ENCODE data around the gene CD59.

Gene CD59

DNA sequence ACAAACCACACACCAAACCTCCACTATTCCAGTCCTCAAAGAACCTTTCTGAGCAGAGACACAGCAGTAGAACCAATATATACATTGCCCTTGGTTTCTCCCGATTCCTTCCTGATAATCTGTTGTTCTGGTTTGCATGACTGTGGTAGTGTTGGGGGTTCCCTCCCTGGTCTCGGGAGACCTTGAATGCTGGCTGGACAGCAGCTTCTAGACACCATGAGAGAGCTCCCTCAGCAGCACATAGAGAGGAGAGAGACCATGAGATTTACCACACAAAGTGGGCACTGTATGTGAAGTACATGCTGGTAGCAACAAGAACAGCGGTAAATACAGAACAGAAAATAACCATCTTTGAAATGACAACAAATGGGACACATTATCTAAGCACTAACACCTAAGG lies 38.2 kb downstream of the CD59 start:
- 100% methylated on average over 2 of the region's 3 CpGs for WGBS (ENCODE audit: insufficient coverage)
- DNase-seq, result no peak
- Histone ChIP-seq H3K4me3 (ENCODE audit: control insufficient read depth in 1 of 7, extremely low read depth in 1 of 7, insufficient read depth in 4 of 7, low read depth in 2 of 7, low read length in 6 of 7) (no peak overlapping the region), H3K36me3 (ENCODE audit: control insufficient read depth in 4 of 4, insufficient read depth in 4 of 4, low read length in 3 of 4) (no peaks in the 10 kb centered on the region), H3K9me3 (ENCODE audit: control extremely low read depth in 1 of 5, control insufficient read depth in 4 of 5, insufficient read depth in 2 of 5, low read depth in 1 of 5, low read length in 4 of 5) (no peaks in the 10 kb centered on the region), H3K27ac (ENCODE audit: insufficient read depth in 1 of 2, low read depth in 1 of 2, low read length in 2 of 2, poor library complexity in 1 of 2, severe bottlenecking in 2 of 2) (no peak overlapping the region), H3K4me1 (ENCODE audit: control extremely low read depth in 1 of 4, control insufficient read depth in 4 of 4, insufficient read depth in 4 of 4, low read length in 3 of 4) (peaks cover 10 to 29% (median 23%) of the 10 kb centered on the region in 4 experiments), H3K27me3 (replicated peaks in 2 of 5; ENCODE audit: control insufficient read depth in 4 of 5, insufficient read depth in 5 of 5, low read length in 4 of 5) (peaks cover 0 to 5% (median 3%) of the 10 kb centered on the region in 5 experiments)
- CTCF ChIA-PET, result interaction anchor here (0.6 to 1.2 kb wide), 2 partner anchors 45 to 70 kb away, joined by 3 read pairs; no protein-coding TSS in a partner anchor
- POLR2A ChIA-PET, result interaction anchor here (0.8 kb wide), 1 partner anchor 1787 kb away, joined by 4 read pairs; no protein-coding TSS in a partner anchor

DNA sequence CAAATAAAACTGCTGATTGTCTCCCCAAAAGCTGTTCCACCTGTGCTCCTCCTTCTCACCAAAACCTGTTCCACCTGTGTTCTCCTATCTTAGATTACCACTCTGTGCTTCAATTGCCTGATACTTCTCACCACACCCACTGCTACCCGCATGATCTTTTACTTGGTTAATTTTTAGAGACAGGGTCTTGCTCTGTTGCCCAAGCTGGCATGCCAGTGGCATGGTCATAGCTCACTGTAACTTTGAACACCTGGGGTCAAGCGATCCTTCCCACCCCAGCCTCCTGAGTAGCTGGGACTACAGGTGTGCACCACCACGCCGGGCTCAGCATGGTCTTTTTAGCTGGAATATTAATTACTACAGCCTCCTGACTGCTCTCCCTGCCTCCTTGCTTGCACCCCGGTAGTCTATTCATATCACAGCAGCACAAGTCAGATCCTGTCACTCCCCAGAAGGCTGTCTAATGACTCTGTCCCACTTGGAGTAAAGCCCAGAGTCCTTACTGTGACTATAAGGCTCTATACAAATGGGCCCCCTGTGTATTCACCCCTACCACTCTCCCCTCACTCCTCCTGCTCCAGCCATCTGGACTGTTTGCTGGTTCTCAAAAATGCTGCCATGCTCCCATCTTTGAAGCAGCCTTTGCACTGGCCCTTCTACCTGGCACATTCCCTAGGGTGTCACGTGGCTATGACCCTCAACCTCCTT lies 39.1 kb downstream of the CD59 start:
- ChIA-PET POLR2A (no interaction called here), CTCF (interaction anchor here (1.2 kb wide), 1 partner anchor 45 kb away, joined by 3 read pairs; no protein-coding TSS in a partner anchor)
- no peak overlapping the region for H3K4me3 ChIP-seq (ENCODE audit: control insufficient read depth in 1 of 7, extremely low read depth in 1 of 7, insufficient read depth in 4 of 7, low read depth in 2 of 7, low read length in 6 of 7)
- peaks cover 0 to 5% (median 3%) of the 10 kb centered on the region in 5 experiments for H3K27me3 ChIP-seq (replicated peaks in 2 of 5; ENCODE audit: control insufficient read depth in 4 of 5, insufficient read depth in 5 of 5, low read length in 4 of 5)
- H3K36me3 ChIP-seq (ENCODE audit: control insufficient read depth in 4 of 4, insufficient read depth in 4 of 4, low read length in 3 of 4), result no peaks in the 10 kb centered on the region
- no peak for DNase-seq
- WGBS (ENCODE audit: insufficient coverage), result 100% methylated on average over 3 of the region's 6 CpGs
- H3K4me1 ChIP-seq (ENCODE audit: control extremely low read depth in 1 of 4, control insufficient read depth in 4 of 4, insufficient read depth in 4 of 4, low read length in 3 of 4), result peaks cover 7 to 22% (median 19%) of the 10 kb centered on the region in 4 experiments
- no peak overlapping the region for H3K27ac ChIP-seq (ENCODE audit: insufficient read depth in 1 of 2, low read depth in 1 of 2, low read length in 2 of 2, poor library complexity in 1 of 2, severe bottlenecking in 2 of 2)
- no peaks in the 10 kb centered on the region for H3K9me3 ChIP-seq (ENCODE audit: control extremely low read depth in 1 of 5, control insufficient read depth in 4 of 5, insufficient read depth in 2 of 5, low read depth in 1 of 5, low read length in 4 of 5)

DNA sequence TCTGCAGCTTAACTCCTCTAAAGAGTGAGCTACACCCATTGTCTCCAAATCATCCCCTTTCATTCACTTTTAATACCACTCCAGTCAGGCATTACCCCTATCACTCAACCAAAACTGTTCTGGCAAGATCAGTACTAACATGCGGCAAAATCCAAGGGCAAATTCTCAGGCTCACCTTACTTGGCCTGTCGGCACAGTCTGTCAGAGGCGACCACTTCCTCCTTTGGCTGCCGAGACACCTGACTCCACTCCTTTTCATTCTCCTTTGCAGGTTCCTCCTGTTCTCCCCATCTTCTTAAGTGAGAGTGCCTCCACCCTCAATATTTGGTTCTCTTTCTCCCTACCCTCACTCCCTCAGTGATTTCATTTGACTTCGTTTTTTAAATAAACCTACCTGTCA lies 39.8 kb downstream of the CD59 start:
- WGBS (ENCODE audit: insufficient coverage), result 22% methylated on average over 5 of the region's 5 CpGs
- Histone ChIP-seq H3K4me3 (ENCODE audit: control insufficient read depth in 1 of 7, extremely low read depth in 1 of 7, insufficient read depth in 4 of 7, low read depth in 2 of 7, low read length in 6 of 7) (no peak overlapping the region), H3K27ac (ENCODE audit: insufficient read depth in 1 of 2, low read depth in 1 of 2, low read length in 2 of 2, poor library complexity in 1 of 2, severe bottlenecking in 2 of 2) (no peak overlapping the region), H3K27me3 (replicated peaks in 2 of 5; ENCODE audit: control insufficient read depth in 4 of 5, insufficient read depth in 5 of 5, low read length in 4 of 5) (peaks cover under 1 to 5% (median 3%) of the 10 kb centered on the region in 5 experiments), H3K4me1 (ENCODE audit: control extremely low read depth in 1 of 4, control insufficient read depth in 4 of 4, insufficient read depth in 4 of 4, low read length in 3 of 4) (peaks cover 3 to 15% (median 12%) of the 10 kb centered on the region in 4 experiments), H3K36me3 (ENCODE audit: control insufficient read depth in 4 of 4, insufficient read depth in 4 of 4, low read length in 3 of 4) (no peaks in the 10 kb centered on the region), H3K9me3 (ENCODE audit: control extremely low read depth in 1 of 5, control insufficient read depth in 4 of 5, insufficient read depth in 2 of 5, low read depth in 1 of 5, low read length in 4 of 5) (no peaks in the 10 kb centered on the region)
- peak in 2 of 3 donors; percentile 46 to 60 for DNase-seq
- ChIA-PET POLR2A (no interaction called here), CTCF (no interaction called here)

DNA sequence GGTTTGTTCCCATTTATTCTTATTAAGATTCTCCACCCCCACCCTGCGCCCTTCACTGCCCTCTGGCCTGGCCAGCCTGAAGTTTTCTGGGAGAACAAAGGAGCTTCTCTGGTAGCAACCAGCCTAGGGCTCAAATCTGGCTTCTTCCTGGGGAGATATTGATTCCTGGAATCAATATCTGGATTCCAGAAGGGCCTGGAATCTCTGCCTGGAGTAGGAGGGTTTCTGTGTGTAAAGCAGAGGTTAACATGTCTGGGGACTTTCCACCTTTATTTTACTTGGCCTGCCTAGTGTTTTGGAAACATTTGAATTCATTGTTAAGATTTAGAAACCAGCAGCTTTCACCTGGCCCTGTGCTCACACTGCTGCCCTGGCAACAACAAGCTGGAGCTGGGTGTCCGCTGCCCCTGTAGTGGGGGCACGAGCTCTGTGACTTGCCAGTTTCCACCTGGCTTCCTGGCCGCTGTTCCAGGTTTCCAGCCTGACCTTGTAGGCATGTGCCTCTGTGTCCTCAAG lies 41.1 kb downstream of the CD59 start:
- Histone ChIP-seq H3K4me1 (ENCODE audit: control extremely low read depth in 1 of 4, control insufficient read depth in 4 of 4, insufficient read depth in 4 of 4, low read length in 3 of 4) (peaks cover 0 to 15% (median 8%) of the 10 kb centered on the region in 4 experiments), H3K36me3 (ENCODE audit: control insufficient read depth in 4 of 4, insufficient read depth in 4 of 4, low read length in 3 of 4) (no peaks in the 10 kb centered on the region), H3K27ac (ENCODE audit: insufficient read depth in 1 of 2, low read depth in 1 of 2, low read length in 2 of 2, poor library complexity in 1 of 2, severe bottlenecking in 2 of 2) (no peak overlapping the region), H3K9me3 (ENCODE audit: control extremely low read depth in 1 of 5, control insufficient read depth in 4 of 5, insufficient read depth in 2 of 5, low read depth in 1 of 5, low read length in 4 of 5) (no peaks in the 10 kb centered on the region), H3K27me3 (replicated peaks in 2 of 5; ENCODE audit: control insufficient read depth in 4 of 5, insufficient read depth in 5 of 5, low read length in 4 of 5) (peaks cover 2 to 5% (median 3%) of the 10 kb centered on the region in 5 experiments), H3K4me3 (ENCODE audit: control insufficient read depth in 1 of 7, extremely low read depth in 1 of 7, insufficient read depth in 4 of 7, low read depth in 2 of 7, low read length in 6 of 7) (no peak overlapping the region)
- 93% methylated on average over 3 of the region's 4 CpGs for WGBS (ENCODE audit: insufficient coverage)
- POLR2A ChIA-PET, result no interaction called here
- DNase-seq, result no peak
- CTCF ChIA-PET, result no interaction called here

DNA sequence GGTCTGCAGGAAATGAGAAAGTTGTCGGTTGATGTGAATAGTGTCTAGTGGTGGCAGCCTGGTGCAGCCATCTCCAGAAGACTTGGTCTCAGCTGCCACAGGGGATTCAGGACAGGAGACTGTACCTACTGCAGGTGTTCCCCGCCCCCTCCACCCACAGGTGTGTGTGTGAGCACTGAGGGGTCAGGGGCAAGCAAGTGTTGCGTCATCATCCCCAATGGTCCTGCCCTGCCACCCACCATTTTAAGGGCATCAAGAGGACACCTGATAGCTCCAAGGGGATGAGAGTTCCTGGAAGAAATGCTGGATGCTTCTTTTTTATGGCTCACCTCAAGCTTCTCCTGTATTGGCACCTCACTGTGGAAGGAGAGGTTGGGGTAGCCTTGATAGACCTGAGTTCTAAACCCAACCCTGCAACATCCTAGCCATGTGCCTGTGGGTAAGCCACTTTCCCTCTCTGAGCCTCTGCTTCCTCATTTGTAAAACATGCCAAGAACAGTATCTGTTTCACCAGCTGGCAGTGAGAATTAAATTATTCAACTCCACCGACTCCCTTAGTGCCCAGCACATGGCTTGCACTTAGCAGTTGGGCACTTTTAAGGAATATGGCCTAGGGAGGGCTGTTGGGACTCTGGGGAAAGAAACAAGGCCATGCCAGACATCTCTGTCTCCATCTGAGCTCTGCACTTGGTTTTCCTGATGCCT lies 41.7 kb downstream of the CD59 start:
- H3K36me3 ChIP-seq (ENCODE audit: control insufficient read depth in 4 of 4, insufficient read depth in 4 of 4, low read length in 3 of 4), result no peaks in the 10 kb centered on the region
- ChIA-PET POLR2A (no interaction called here), CTCF (interaction anchor here (1.0 to 1.3 kb wide), 3 partner anchors 9 to 334 kb away, joined by 3 to 4 read pairs (median 3); no protein-coding TSS in a partner anchor)
- H3K9me3 ChIP-seq (ENCODE audit: control extremely low read depth in 1 of 5, control insufficient read depth in 4 of 5, insufficient read depth in 2 of 5, low read depth in 1 of 5, low read length in 4 of 5), result no peaks in the 10 kb centered on the region
- no peak overlapping the region for H3K4me3 ChIP-seq (ENCODE audit: control insufficient read depth in 1 of 7, extremely low read depth in 1 of 7, insufficient read depth in 4 of 7, low read depth in 2 of 7, low read length in 6 of 7)
- peaks cover 0 to 12% (median 5%) of the 10 kb centered on the region in 4 experiments for H3K4me1 ChIP-seq (ENCODE audit: control extremely low read depth in 1 of 4, control insufficient read depth in 4 of 4, insufficient read depth in 4 of 4, low read length in 3 of 4)
- 79% methylated on average over 4 of the region's 4 CpGs for WGBS (ENCODE audit: insufficient coverage)
- H3K27me3 ChIP-seq (replicated peaks in 2 of 5; ENCODE audit: control insufficient read depth in 4 of 5, insufficient read depth in 5 of 5, low read length in 4 of 5), result peaks cover 2 to 5% (median 3%) of the 10 kb centered on the region in 5 experiments
- DNase-seq, result peak in 2 of 3 donors; percentile 51 to 68
- no peak overlapping the region for H3K27ac ChIP-seq (ENCODE audit: insufficient read depth in 1 of 2, low read depth in 1 of 2, low read length in 2 of 2, poor library complexity in 1 of 2, severe bottlenecking in 2 of 2)

DNA sequence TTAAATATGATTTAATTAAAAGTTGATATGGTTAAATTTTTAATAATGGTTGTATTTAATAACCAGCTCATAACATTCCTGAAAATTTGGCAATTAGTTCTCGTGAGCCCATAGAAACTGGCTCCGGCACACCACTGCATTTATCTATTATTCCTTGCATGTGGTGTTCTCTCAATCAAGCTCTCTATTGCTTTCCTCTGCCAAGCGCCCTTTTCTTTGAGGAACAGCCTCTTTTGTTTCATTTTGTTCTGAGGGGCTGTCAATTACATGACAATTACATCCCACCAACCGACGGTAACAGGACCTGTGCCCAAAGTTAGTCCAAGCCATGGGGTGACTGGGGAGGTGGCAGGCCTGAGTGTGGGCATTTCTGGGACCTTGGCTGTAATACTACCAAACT lies 43.7 kb downstream of the CD59 start:
- CTCF ChIA-PET, result no interaction called here
- H3K4me3 ChIP-seq (ENCODE audit: control insufficient read depth in 1 of 7, extremely low read depth in 1 of 7, insufficient read depth in 4 of 7, low read depth in 2 of 7, low read length in 6 of 7), result no peak overlapping the region
- POLR2A ChIA-PET, result no interaction called here
- DNase-seq, result no peak
- H3K27me3 ChIP-seq (replicated peaks in 2 of 5; ENCODE audit: control insufficient read depth in 4 of 5, insufficient read depth in 5 of 5, low read length in 4 of 5), result peaks cover 0 to 5% (median 2%) of the 10 kb centered on the region in 5 experiments
- no peaks in the 10 kb centered on the region for H3K9me3 ChIP-seq (ENCODE audit: control extremely low read depth in 1 of 5, control insufficient read depth in 4 of 5, insufficient read depth in 2 of 5, low read depth in 1 of 5, low read length in 4 of 5)
- 94% methylated on average over 2 of the region's 5 CpGs for WGBS (ENCODE audit: insufficient coverage)
- H3K4me1 ChIP-seq (ENCODE audit: control extremely low read depth in 1 of 4, control insufficient read depth in 4 of 4, insufficient read depth in 4 of 4, low read length in 3 of 4), result peaks cover 0 to 12% (median 5%) of the 10 kb centered on the region in 4 experiments
- H3K36me3 ChIP-seq (ENCODE audit: control insufficient read depth in 4 of 4, insufficient read depth in 4 of 4, low read length in 3 of 4), result no peaks in the 10 kb centered on the region
- H3K27ac ChIP-seq (ENCODE audit: insufficient read depth in 1 of 2, low read depth in 1 of 2, low read length in 2 of 2, poor library complexity in 1 of 2, severe bottlenecking in 2 of 2), result no peak overlapping the region
